GM23338 (cell line): ENCODE measurements around the gene UBAC1. TPM values are rescaled to one million over a fixed set of nuclear protein-coding genes. Genes with fewer than 3 reads are reported as not detected.

Experiments
- ATAC-seq: fragments of 200-7000 bp; cut with Tn5 transposase; 3 replicates; pipeline ENCODE4 v1.9.1; 2020
- DNase-seq: peaks from one replicate; pipeline ENCODE4 v3.0.0-alpha.2; 2015; ENCODE audit warnings: low spot score
- H2AFZ ChIP-seq: fragments of 200-600 bp; sonication (generic); 2 replicates; pipeline ENCODE4 v1.8.0; 2016; ENCODE audit warnings: antibody characterized with exemption, mild to moderate bottlenecking, moderate library complexity
- H3F3A ChIP-seq: fragments of 200-600 bp; sonication (generic); replicated peaks from 2 replicates; pipeline ENCODE4 v1.8.0; 2017; ENCODE audit warnings: antibody characterized with exemption, mixed run types, low read depth
- H3K27ac ChIP-seq: fragments of 200-600 bp; sonication (generic); 2 replicates; pipeline ENCODE4 v1.6.1; 2016; ENCODE audit warnings: low read depth
- H3K27me3 ChIP-seq: fragments of 200-600 bp; sonication (generic); 2 replicates; pipeline ENCODE4 v1.8.0; 2016; ENCODE audit warnings: mild to moderate bottlenecking, mixed run types, moderate library complexity; ENCODE audit not compliant: insufficient read depth
- H3K36me3 ChIP-seq: fragments of 200-600 bp; sonication (generic); 2 replicates; pipeline ENCODE4 v1.8.0; 2016; ENCODE audit warnings: mild to moderate bottlenecking; ENCODE audit not compliant: insufficient read depth
- H3K4me1 ChIP-seq: fragments of 200-600 bp; sonication (generic); 2 replicates; pipeline ENCODE4 v1.8.0; 2016; ENCODE audit warnings: mild to moderate bottlenecking, moderate library complexity; ENCODE audit not compliant: insufficient read depth
- H3K4me2 ChIP-seq: fragments of 200-600 bp; sonication (generic); 2 replicates; pipeline ENCODE4 v1.7.1; 2017; ENCODE audit warnings: mixed run types
- H3K4me3 ChIP-seq: fragments of 200-600 bp; sonication (generic); 2 replicates; pipeline ENCODE4 v1.6.1; 2016; ENCODE audit warnings: mixed run types
- H3K79me2 ChIP-seq: fragments of 200-600 bp; sonication (generic); replicated peaks from 2 replicates; pipeline ENCODE4 v1.8.0; 2017; ENCODE audit warnings: mild to moderate bottlenecking; ENCODE audit not compliant: insufficient read depth
- H3K9me2 ChIP-seq: fragments of 200-600 bp; sonication (generic); 2 replicates; pipeline ENCODE4 v1.8.0; 2017; ENCODE audit not compliant: insufficient read depth
- H4K20me1 ChIP-seq: fragments of 200-600 bp; sonication (generic); replicated peaks from 2 replicates; pipeline ENCODE4 v1.8.0; 2017; ENCODE audit warnings: mild to moderate bottlenecking; ENCODE audit not compliant: insufficient read depth
- H3K27ac Mint-ChIP-seq: 2 replicates; pipeline ENCODE4 v1.8.0; 2020; ENCODE audit warnings: inconsistent platforms, mild to moderate bottlenecking, moderate library complexity, mixed read lengths
- H3K27me3 Mint-ChIP-seq: 3 replicates; pipeline ENCODE4 v1.8.0; 2022; ENCODE audit warnings: low read depth, mild to moderate bottlenecking, moderate library complexity, mixed read lengths, inconsistent platforms; ENCODE audit not compliant: insufficient read depth, poor library complexity
- H3K36me3 Mint-ChIP-seq: 3 replicates; pipeline ENCODE4 v1.8.0; 2021; ENCODE audit warnings: low read depth, mild to moderate bottlenecking, inconsistent platforms, moderate library complexity, mixed read lengths
- H3K4me1 Mint-ChIP-seq: 3 replicates; pipeline ENCODE4 v1.8.0; 2020; ENCODE audit warnings: mild to moderate bottlenecking, inconsistent platforms, mixed read lengths
- H3K4me3 Mint-ChIP-seq: 3 replicates; pipeline ENCODE4 v1.8.0; 2021; ENCODE audit warnings: moderate library complexity, mild to moderate bottlenecking, inconsistent platforms, mixed read lengths
- H3K9me3 Mint-ChIP-seq: 3 replicates; pipeline ENCODE4 v1.8.0; 2020; ENCODE audit warnings: moderate library complexity, mild to moderate bottlenecking, inconsistent platforms, mixed read lengths
- CREB1 ChIP-seq: fragments of 250-450 bp; sonication (Bioruptor Pico); IDR thresholded peaks from 2 replicates; pipeline ENCODE4 v1.5.0; 2020; ENCODE audit warnings: low read depth, mild to moderate bottlenecking, moderate library complexity
- EZH2 ChIP-seq: fragments of 200-600 bp; sonication (generic); IDR thresholded peaks from one replicate; pipeline ENCODE4 v1.8.0; 2017; ENCODE audit warnings: antibody characterized with exemption, mild to moderate bottlenecking, low read depth; ENCODE audit not compliant: unreplicated experiment
- EZH2phosphoT487 ChIP-seq: fragments of 200-600 bp; sonication (generic); IDR thresholded peaks from one replicate; pipeline ENCODE4 v1.8.1; 2018; ENCODE audit warnings: antibody characterized with exemption; ENCODE audit not compliant: unreplicated experiment
- JUNB ChIP-seq: IDR thresholded peaks from one replicate; pipeline ENCODE4 v1.6.1; 2016; ENCODE audit warnings: antibody characterized with exemption; ENCODE audit not compliant: unreplicated experiment
- POLR2AphosphoS5 ChIP-seq: IDR thresholded peaks from 2 replicates; pipeline ENCODE4 v1.6.1; 2016; ENCODE audit warnings: antibody characterized with exemption, low read depth
- STAT1 ChIP-seq: IDR thresholded peaks from one replicate; pipeline ENCODE4 v1.6.1; 2016; ENCODE audit warnings: antibody characterized with exemption; ENCODE audit not compliant: unreplicated experiment
- ZNF114 ChIP-seq: fragments of 250-450 bp; sonication (Bioruptor Pico); IDR thresholded peaks from 2 replicates; pipeline ENCODE4 v1.5.0; 2020; ENCODE audit warnings: mild to moderate bottlenecking, moderate library complexity
- ZNF331 ChIP-seq: fragments of 250-450 bp; sonication (Bioruptor Pico); IDR thresholded peaks from 2 replicates; pipeline ENCODE4 v1.5.0; 2020; ENCODE audit warnings: low read depth, mild to moderate bottlenecking, moderate library complexity
- polyA plus RNA-seq: library from polyadenylated mRNA; unstranded; fragments of >200 nt; fragmentation: Nextera tagmentation; extraction: Ambion mirVana; gene quantifications from 2 replicates; pipeline ENCODE4 v1.2.1, GENCODE V29; 2016
- total RNA-seq: library from RNA; depleted of rRNA; stranded (reverse); fragments of >200 nt; shearing (Covaris generic); gene quantifications from 2 replicates; pipeline ENCODE4 v1.2.3, GENCODE V29; 2014
- TF ChIP-seq, protein P1 (sequence below): IDR thresholded peaks from one replicate; pipeline ENCODE4 v1.6.1; 2018; ENCODE audit warnings: antibody characterized with exemption; ENCODE audit not compliant: unreplicated experiment
- TF ChIP-seq, protein P2 (sequence below), 2 experiments: fragments of 200-600 bp in 1 of 2; sonication (generic) in 1 of 2; conservative IDR thresholded peaks; 2 replicates each; pipeline versions ENCODE4 v1.5.1 to v1.6.1; 2016 to 2017; ENCODE audit warnings: antibody characterized with exemption in 2 of 2, low read depth in 2 of 2, mild to moderate bottlenecking in 2 of 2, moderate library complexity in 1 of 2

The UBAC1 gene
- total and polyA plus RNA-seq, 2 experiments from 2014 or later = 63.2 to 86.6 TPM

DNA sequence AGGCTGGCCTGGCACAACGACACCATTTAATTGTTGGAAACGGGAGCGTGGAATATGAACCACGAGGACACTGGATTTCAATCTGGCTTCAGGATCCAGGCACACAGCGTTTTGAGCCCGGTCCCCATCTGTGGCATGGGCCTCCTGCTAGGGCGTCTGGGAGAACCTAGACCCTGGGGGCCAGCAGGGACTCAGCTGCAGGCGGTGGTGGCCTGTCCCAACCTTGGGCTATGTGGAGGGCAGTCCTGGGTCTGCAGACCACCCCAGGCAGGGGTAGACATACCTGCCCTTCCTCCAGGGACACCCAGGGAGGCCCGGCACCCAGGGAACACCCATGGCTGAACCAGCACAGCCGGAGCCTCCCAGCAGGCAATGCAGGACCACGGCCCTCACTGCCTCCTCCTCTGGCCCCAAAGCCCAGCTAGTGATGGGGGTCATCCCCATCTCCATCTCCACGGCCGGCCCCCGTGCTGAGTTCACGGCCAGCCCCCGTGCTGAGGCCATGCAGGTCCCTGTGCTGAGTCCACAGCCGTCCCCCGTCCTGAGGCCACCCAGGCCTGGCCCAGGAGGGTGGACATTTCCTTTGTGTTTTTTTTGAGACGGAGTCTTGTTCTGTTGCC lies 18.5 kb upstream of the UBAC1 start:
- Mint-ChIP-seq H3K27me3 (peaks cover 5% of the 10 kb centered on the region), H3K27ac (no peak overlapping the region), H3K4me3 (no peak overlapping the region), H3K36me3 (no peaks in the 10 kb centered on the region), H3K9me3 (no peaks in the 10 kb centered on the region), H3K4me1 (peaks cover 5% of the 10 kb centered on the region; the same call in 2 of the 3 replicates)
- H2AFZ ChIP-seq = no peak overlapping the region
- no peaks in the 10 kb centered on the region for H3K79me2 ChIP-seq
- no peaks in the 10 kb centered on the region for H3K27me3 ChIP-seq
- no peak overlapping the region for H3K4me2 ChIP-seq
- ATAC-seq = no peak
- no peak overlapping the region for H3K4me3 ChIP-seq
- H3K4me1 ChIP-seq = no peaks in the 10 kb centered on the region
- DNase-seq = no peak
- TF ChIP-seq, protein P1, sequence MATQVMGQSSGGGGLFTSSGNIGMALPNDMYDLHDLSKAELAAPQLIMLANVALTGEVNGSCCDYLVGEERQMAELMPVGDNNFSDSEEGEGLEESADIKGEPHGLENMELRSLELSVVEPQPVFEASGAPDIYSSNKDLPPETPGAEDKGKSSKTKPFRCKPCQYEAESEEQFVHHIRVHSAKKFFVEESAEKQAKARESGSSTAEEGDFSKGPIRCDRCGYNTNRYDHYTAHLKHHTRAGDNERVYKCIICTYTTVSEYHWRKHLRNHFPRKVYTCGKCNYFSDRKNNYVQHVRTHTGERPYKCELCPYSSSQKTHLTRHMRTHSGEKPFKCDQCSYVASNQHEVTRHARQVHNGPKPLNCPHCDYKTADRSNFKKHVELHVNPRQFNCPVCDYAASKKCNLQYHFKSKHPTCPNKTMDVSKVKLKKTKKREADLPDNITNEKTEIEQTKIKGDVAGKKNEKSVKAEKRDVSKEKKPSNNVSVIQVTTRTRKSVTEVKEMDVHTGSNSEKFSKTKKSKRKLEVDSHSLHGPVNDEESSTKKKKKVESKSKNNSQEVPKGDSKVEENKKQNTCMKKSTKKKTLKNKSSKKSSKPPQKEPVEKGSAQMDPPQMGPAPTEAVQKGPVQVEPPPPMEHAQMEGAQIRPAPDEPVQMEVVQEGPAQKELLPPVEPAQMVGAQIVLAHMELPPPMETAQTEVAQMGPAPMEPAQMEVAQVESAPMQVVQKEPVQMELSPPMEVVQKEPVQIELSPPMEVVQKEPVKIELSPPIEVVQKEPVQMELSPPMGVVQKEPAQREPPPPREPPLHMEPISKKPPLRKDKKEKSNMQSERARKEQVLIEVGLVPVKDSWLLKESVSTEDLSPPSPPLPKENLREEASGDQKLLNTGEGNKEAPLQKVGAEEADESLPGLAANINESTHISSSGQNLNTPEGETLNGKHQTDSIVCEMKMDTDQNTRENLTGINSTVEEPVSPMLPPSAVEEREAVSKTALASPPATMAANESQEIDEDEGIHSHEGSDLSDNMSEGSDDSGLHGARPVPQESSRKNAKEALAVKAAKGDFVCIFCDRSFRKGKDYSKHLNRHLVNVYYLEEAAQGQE = no peak
- TF ChIP-seq CREB1 (CRISPR knock-in tag) = no peak
- no peak for TF ChIP-seq POLR2AphosphoS5
- no peak for TF ChIP-seq EZH2phosphoT487
- TF ChIP-seq JUNB = no peak
- no peak for TF ChIP-seq STAT1
- TF ChIP-seq EZH2 = no peak
- TF ChIP-seq, protein P2, sequence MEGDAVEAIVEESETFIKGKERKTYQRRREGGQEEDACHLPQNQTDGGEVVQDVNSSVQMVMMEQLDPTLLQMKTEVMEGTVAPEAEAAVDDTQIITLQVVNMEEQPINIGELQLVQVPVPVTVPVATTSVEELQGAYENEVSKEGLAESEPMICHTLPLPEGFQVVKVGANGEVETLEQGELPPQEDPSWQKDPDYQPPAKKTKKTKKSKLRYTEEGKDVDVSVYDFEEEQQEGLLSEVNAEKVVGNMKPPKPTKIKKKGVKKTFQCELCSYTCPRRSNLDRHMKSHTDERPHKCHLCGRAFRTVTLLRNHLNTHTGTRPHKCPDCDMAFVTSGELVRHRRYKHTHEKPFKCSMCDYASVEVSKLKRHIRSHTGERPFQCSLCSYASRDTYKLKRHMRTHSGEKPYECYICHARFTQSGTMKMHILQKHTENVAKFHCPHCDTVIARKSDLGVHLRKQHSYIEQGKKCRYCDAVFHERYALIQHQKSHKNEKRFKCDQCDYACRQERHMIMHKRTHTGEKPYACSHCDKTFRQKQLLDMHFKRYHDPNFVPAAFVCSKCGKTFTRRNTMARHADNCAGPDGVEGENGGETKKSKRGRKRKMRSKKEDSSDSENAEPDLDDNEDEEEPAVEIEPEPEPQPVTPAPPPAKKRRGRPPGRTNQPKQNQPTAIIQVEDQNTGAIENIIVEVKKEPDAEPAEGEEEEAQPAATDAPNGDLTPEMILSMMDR (conservative IDR thresholded peaks at IDR 0.05; ENCODE audit: low read depth in 2 of 2) = no peak
- no peak for TF ChIP-seq ZNF114 (CRISPR knock-in tag)
- no peak for TF ChIP-seq ZNF331
- H3F3A ChIP-seq = no peaks in the 10 kb centered on the region
- H3K9me2 ChIP-seq = no peaks in the 10 kb centered on the region
- no peaks in the 10 kb centered on the region for H3K36me3 ChIP-seq
- H4K20me1 ChIP-seq = no peaks in the 10 kb centered on the region
- no peak overlapping the region for H3K27ac ChIP-seq
